Stimulated activated CD4-positive, alpha-beta T cell treated with anti-CD3 and anti-CD28 coated beads, Interleukin-2, amount 100 ng/mL, for 24 hours (primary cell): ENCODE data around the gene ZFYVE19.

ENCODE experiments used
- DNase-seq, 2 donors: peaks; one replicate each; pipeline ENCODE4 v3.0.0-alpha.2; 2020

The ZFYVE19 gene

GRCh38 chr15:40821195-40821594 lies 14.3 kb downstream of the ZFYVE19 start:
- DNase-seq, result no peak

GRCh38 chr15:40823572-40824343 lies 16.9 kb downstream of the ZFYVE19 start:
- DNase-seq, result no peak

GRCh38 chr15:40825661-40826422 lies 19.0 kb downstream of the ZFYVE19 start:
- DNase-seq, result no peak

- no peak for DNase-seq
Observed at GRCh38 chr15:40826423-40827075, 19.7 kb downstream of the ZFYVE19 start.

GRCh38 chr15:40828447-40829036 lies 21.7 kb downstream of the ZFYVE19 start, which contains the start of gene PPP1R14D:
PPP1R14D (minus strand) TSS chr15:40828708; CDS start chr15:40828641, 67 bp downstream.
- no peak for DNase-seq

- no peak for DNase-seq
Observed at GRCh38 chr15:40829115-40829514, 22.2 kb downstream of the ZFYVE19 start.

- no peak for DNase-seq
Observed at GRCh38 chr15:40830884-40831283, 24.0 kb downstream of the ZFYVE19 start.

- no peak for DNase-seq
Observed at GRCh38 chr15:40831861-40832260, 25.0 kb downstream of the ZFYVE19 start.

- no peak for DNase-seq
Observed at GRCh38 chr15:40832903-40833302, 26.0 kb downstream of the ZFYVE19 start.

- no peak for DNase-seq
Observed at GRCh38 chr15:40836020-40836419, 29.1 kb downstream of the ZFYVE19 start.

- no peak for DNase-seq
Observed at GRCh38 chr15:40838756-40839155, 31.9 kb downstream of the ZFYVE19 start.

GRCh38 chr15:40841741-40842140 lies 34.9 kb downstream of the ZFYVE19 start:
- no peak for DNase-seq

GRCh38 chr15:40843261-40843884 lies 36.5 kb downstream of the ZFYVE19 start:
- DNase-seq, result no peak

- peak; percentile 78 to 88 for DNase-seq
Observed at GRCh38 chr15:40843885-40844695, 37.2 kb downstream of the ZFYVE19 start, which contains the start of gene SPINT1. SPINT1 (plus strand) TSS chr15:40844048; CDS start chr15:40844555, 507 bp downstream.

GRCh38 chr15:40844696-40845030 lies 37.8 kb downstream of the ZFYVE19 start:
- DNase-seq, result peak; percentile 43 to 49

GRCh38 chr15:40845036-40845435 lies 38.1 kb downstream of the ZFYVE19 start:
- DNase-seq, result no peak

GRCh38 chr15:40845511-40846284 lies 38.8 kb downstream of the ZFYVE19 start:
- no peak for DNase-seq

GRCh38 chr15:40846841-40847222 lies 39.9 kb downstream of the ZFYVE19 start:
- no peak for DNase-seq

- no peak for DNase-seq
Observed at GRCh38 chr15:40847223-40847961, 40.5 kb downstream of the ZFYVE19 start.

- no peak for DNase-seq
Observed at GRCh38 chr15:40850576-40851112, 43.8 kb downstream of the ZFYVE19 start.
